ENCODE data around the gene CD180.

CD180 gene

GRCh38 chr5:67147760-67148159 lies 48.8 kb downstream of the CD180 start:
- Histone ChIP-seq H3K9me3 (ENCODE audit: control insufficient read depth, insufficient read depth, low read length) (no peaks in the 10 kb centered on the region), H3K4me1 (ENCODE audit: control insufficient read depth, low read length) (no peaks in the 10 kb centered on the region), H3K79me2 (ENCODE audit: control insufficient read depth, low read length) (no peaks in the 10 kb centered on the region), H4K20me1 (ENCODE audit: control insufficient read depth, insufficient read depth, low read depth, low read length) (no peaks in the 10 kb centered on the region), H3K4me3 (ENCODE audit: low read length) (no peak overlapping the region), H3K27me3 (ENCODE audit: control insufficient read depth, low read length) (peaks cover 3% of the 10 kb centered on the region; the same call in 1 of the 2 replicates), H3K36me3 (ENCODE audit: control insufficient read depth, low read length) (no peaks in the 10 kb centered on the region), H3F3A (ENCODE audit: control insufficient read depth, insufficient read depth) (no peaks in the 10 kb centered on the region), H3K9me2 (replicated peaks; ENCODE audit: control insufficient read depth, low read length) (no peaks in the 10 kb centered on the region), H3K4me2 (ENCODE audit: low read length) (no peak overlapping the region), H3K27ac (ENCODE audit: low read depth, low read length) (no peak overlapping the region)
- no peak for TF ChIP-seq CTCF (IDR thresholded peaks at IDR 0.05; ENCODE audit: low read depth, low read length, poor library complexity, severe bottlenecking)
- TF ChIP-seq EZH2phosphoT487 (IDR thresholded peaks at IDR 0.05; ENCODE audit: borderline replicate concordance, low read length), result no peak

DNA sequence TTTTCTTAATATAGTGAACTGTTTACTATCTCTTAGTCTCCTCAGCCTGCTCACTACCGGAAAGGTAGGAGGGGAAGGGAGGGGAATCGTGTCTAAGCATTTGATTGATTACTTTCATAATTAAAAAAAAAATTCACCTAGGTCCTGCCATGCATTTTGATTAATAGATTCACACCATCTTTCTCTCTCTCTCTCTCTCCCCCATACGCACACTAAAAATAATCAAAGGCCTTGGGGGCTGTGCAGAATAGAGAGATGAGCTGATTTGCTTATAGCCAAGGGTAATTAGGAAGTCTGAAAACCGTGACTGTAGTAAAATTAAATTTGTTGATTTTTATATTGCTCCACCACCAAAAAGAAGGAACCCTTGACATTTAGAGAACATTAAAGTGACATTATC lies 49.6 kb downstream of the CD180 start:
- Histone ChIP-seq H3K4me3 (ENCODE audit: low read length) (no peak overlapping the region), H3K79me2 (ENCODE audit: control insufficient read depth, low read length) (no peaks in the 10 kb centered on the region), H4K20me1 (ENCODE audit: control insufficient read depth, insufficient read depth, low read depth, low read length) (no peaks in the 10 kb centered on the region), H3K9me2 (replicated peaks; ENCODE audit: control insufficient read depth, low read length) (no peaks in the 10 kb centered on the region), H3K27me3 (ENCODE audit: control insufficient read depth, low read length) (no peaks in the 10 kb centered on the region), H3K36me3 (ENCODE audit: control insufficient read depth, low read length) (no peaks in the 10 kb centered on the region), H3K4me1 (ENCODE audit: control insufficient read depth, low read length) (no peaks in the 10 kb centered on the region), H3K9me3 (ENCODE audit: control insufficient read depth, insufficient read depth, low read length) (no peaks in the 10 kb centered on the region), H3K27ac (ENCODE audit: low read depth, low read length) (no peak overlapping the region), H3F3A (ENCODE audit: control insufficient read depth, insufficient read depth) (no peaks in the 10 kb centered on the region), H3K4me2 (ENCODE audit: low read length) (no peak overlapping the region)
- TF ChIP-seq EZH2phosphoT487 (IDR thresholded peaks at IDR 0.05; ENCODE audit: borderline replicate concordance, low read length) (no peak), CTCF (IDR thresholded peaks at IDR 0.05; ENCODE audit: low read depth, low read length, poor library complexity, severe bottlenecking) (no peak)

DNA sequence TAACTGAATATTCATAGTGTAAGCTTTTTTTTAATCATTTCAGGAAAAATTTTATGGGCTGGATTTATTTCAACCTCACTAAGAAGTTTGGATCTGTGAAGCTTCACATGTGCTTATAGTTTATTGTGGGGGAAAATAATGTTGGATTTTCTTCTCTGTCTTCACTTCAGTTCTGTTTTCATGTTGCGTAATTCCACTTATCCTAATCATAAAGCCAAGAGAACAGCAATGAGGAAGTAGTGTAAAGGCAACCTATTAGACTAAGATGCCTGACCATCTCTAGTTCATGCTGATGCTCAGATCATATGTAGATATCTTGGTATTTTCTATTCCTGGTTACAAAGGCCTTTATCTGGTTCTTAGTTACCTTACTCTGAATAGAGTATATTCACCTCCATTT lies 50.0 kb downstream of the CD180 start:
- no peaks in the 10 kb centered on the region for H3K36me3 ChIP-seq (ENCODE audit: control insufficient read depth, low read length)
- no peak overlapping the region for H3K4me2 ChIP-seq (ENCODE audit: low read length)
- H3K27me3 ChIP-seq (ENCODE audit: control insufficient read depth, low read length), result no peaks in the 10 kb centered on the region
- no peak overlapping the region for H3K27ac ChIP-seq (ENCODE audit: low read depth, low read length)
- H3F3A ChIP-seq (ENCODE audit: control insufficient read depth, insufficient read depth), result no peaks in the 10 kb centered on the region
- TF ChIP-seq EZH2phosphoT487 (IDR thresholded peaks at IDR 0.05; ENCODE audit: borderline replicate concordance, low read length) (no peak), CTCF (IDR thresholded peaks at IDR 0.05; ENCODE audit: low read depth, low read length, poor library complexity, severe bottlenecking) (no peak)
- no peaks in the 10 kb centered on the region for H3K9me2 ChIP-seq (replicated peaks; ENCODE audit: control insufficient read depth, low read length)
- no peaks in the 10 kb centered on the region for H3K9me3 ChIP-seq (ENCODE audit: control insufficient read depth, insufficient read depth, low read length)
- no peak overlapping the region for H3K4me3 ChIP-seq (ENCODE audit: low read length)
- H3K79me2 ChIP-seq (ENCODE audit: control insufficient read depth, low read length), result no peaks in the 10 kb centered on the region
- no peaks in the 10 kb centered on the region for H3K4me1 ChIP-seq (ENCODE audit: control insufficient read depth, low read length)
- H4K20me1 ChIP-seq (ENCODE audit: control insufficient read depth, insufficient read depth, low read depth, low read length), result no peaks in the 10 kb centered on the region

Data from DOHH2 (cell line).